DMS 273 (cell line): ENCODE results near the gene ACVR1.
A peak's percentile ranks its signal among the peaks of the same experiment; 100 is the strongest.
"Not testable (repeated sequence)": the region's sequence is repeated elsewhere in the genome, so short reads cannot be mapped to it uniquely, and the experiment has no call there.

ENCODE experiments used
- DNase-seq: peaks from one replicate; lab custom pipeline; 2025; ENCODE audit not compliant: unreplicated experiment; lab: John Stamatoyannopoulos, UW

The ACVR1 gene

DNA sequence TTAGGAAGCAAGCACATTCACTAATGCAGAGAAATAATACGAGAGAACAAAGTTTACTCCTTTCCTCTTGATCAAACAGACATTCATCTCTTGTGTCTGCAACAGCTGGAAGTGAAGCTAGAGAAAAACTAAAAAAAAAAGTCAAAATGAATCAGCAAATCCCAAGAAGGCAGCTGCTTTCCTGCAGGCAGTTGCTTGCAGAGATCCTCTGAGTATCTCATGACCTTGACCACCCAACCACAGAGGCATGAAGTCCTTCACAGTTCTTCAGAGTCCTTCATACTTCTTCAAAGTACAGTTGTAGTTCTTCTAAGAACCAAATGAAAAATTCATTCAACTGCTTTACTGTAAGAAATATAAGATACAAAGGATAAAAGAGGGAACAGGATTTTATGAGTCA, 150.3 kb downstream of the ACVR1 start:
- DNase-seq, result no peak

DNA sequence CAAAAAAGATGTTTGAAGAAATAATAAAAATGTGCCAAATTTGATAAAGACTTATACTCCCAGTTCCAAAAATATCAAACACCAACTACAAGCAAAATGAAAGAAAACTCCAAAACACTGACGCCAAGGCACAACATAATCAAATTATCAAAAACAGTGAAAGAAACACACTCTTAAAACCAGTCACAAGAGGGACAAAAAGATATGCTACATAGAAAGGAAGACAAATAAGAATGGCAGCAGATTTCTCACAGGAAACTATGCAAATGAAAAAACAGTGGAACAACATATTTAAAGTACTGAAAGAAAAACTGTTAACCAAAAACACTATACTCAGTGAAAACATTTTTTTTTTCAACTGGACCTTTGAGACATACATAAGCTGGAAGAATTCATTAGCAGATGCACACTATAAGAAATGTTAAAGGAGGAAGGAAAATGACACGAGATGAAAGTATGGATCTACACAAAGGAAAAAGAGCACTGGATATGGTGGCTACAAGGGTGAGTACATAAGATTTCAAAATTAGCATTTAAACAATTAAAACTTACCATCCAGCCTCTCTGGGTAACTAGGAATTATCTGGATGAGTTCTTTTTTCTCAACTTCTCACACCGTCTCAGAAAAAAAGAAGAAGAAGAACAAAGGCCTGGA, 153.4 kb downstream of the ACVR1 start:
- DNase-seq, result peak; percentile 38

DNA sequence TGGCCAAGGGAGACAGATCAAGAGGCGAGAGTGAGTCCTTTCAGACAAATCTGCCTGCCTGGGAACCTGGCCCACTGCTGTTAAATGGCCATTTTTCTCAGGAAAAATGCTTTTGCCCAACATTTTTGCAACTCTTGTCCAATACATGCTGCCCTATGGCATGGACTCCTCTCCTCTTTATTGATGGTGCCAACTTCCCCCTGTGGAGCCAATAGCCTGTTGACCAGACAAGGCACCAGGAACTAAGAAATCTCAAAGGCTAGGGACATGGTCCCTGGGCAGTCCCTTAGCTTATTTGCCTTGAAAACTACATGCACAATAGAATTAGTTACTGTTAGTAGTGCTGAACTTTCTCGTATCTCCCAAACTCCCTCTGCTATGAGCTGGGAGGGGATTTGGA, 155.6 kb downstream of the ACVR1 start:
- DNase-seq, result no peak

DNA sequence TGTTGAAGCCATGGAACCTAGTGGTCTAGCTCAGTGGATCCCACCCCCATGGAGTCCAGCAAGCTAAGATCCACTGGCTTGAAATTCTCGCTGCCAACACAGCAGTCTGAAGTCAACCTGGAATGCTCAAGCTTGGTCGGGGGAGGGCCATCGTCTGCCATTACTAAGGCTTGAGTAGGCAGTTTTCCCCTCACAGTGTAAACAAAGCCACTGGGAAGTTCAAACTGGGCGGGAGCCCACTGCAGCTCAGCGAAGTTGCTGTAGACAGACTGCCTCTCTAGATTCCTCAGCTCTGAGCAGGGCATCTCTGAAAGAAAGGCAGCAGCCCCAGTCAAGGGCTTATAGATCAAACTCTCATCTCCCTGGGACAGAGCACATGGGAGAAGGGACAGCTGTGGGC, 171.5 kb downstream of the ACVR1 start:
- DNase-seq, result not testable (repeated sequence)

DNA sequence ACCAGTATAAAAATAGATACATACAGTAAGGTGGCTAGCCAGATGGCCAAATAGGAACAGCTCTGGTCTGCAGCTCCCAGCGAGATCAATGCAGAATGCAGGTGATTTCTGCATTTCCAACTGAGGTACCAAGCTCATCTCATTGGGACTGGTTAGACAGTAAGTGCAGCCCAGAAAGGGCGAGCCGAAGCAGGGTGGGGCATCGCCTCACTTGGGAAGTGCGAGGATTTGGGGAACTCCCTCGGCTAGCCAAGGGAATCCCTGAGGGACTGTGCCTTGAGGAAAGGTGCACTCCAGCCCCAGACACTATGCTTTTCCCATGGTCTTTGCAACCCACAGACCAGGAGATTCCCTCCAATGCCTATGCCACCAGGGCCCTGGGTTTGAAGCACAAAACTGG, 172.0 kb downstream of the ACVR1 start:
- not testable (repeated sequence) for DNase-seq

DNA sequence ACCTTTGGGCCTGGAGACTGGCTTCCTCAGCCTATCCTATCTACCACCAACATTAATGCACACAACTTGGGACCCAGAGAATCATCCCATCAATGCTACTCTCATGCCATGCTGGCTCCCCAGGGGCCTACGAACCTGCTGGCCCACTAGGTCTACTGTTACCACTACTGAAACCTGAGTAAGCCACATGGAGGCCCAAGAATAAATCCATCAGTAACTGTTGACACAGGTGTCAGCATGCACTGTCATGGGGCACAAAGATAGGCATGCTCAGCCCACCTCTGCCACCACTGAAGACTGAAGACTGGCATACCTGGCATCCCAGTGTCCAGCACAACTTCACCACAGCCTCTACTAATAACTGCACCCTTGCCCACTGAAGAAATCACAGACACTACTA, 176.3 kb downstream of the ACVR1 start:
- no peak for DNase-seq

DNA sequence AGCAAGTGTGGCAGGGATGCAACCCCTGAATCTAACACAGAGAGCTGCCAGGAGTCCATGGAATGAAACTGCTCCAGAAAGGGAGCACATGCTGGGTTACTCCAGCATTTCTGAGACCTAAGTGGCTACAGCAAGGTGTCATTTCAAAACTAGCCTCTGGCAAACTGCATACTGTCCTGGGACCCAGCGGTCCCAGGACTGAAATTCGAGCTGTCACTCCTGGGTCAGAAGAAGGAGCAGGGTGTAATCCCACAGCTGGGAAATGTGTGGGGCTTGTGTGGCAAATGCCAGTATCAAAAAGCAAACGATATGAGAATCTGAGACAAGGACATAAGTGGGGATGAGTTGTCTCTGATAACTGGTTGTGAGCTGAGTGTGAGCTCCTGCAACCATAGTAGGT, 177.1 kb downstream of the ACVR1 start:
- DNase-seq, result no peak

DNA sequence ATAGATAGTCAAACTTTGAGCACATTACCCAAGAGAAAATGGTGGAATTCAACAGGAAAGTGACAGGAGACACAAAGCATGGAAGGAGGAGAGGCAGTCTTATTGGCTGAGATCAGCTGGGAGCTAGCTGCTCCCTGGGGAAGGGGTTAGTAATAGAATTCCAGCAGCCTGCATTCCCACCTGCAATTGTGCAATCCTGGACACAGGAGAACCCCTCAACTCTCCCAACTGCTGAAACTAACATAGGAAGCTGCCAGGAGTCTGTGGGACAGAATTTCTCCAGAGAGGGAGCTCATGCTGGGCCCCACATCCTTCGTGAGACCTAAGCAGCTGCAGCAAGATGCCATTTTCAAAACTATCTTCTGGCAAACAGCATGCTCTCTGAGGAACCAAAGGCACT, 177.7 kb downstream of the ACVR1 start:
- DNase-seq, result no peak

DNA sequence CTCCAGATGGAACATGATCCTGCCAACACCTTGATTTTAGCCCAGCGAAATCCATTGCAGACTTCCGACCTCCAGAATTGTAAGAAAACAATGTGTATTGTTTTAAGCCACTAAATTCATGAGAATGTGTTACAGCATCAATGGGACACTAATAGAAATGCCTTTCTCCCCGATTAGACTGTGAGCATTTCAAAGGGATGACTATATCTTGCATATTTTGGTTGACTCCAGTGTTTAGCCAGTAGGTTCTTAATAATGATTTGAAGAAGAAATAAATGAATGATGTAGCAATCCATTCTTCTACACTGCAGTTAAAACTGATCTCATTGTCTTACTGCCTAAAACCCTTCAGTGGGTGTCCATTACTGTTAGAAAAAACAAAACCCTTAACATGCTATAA, 180.1 kb downstream of the ACVR1 start:
- no peak for DNase-seq

DNA sequence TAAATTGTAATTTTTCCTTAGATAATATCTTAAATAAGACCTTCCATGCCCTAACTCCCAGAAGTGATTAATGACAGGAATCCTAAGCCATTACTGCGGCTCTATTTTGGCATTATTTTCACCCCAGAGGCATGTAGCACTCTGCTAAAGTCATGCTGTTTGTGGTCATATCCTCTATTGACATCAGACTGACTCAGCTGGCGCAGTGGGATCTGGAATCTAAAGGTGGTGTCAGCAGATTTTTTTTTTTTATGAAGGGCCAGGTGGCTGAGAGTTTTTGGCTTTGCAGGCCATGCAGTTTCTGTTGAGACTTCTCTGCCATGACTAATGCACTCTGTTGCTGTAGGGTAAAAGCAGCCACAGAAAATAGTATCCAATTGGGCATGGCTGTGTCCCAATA, 183.4 kb downstream of the ACVR1 start:
- no peak for DNase-seq

DNA sequence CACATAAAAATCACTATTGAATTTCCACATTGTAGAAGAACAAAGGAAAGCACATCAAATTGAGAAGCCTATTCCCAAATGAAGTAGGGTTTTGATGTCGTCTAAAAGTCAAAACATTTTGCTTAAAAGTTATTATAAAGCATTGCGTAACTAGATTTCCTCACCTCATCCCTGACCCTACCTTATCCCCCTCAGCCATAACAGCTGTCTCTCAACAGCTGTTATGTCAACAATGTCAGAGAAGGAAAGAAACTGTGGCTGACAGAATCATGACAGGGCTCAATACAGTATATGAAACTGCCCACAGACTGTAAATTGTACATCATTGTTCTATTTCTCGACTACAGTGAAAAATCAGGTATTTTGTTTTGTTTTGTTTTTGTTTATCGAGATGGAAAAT, 184.4 kb downstream of the ACVR1 start:
- peak; percentile 17 for DNase-seq

DNA sequence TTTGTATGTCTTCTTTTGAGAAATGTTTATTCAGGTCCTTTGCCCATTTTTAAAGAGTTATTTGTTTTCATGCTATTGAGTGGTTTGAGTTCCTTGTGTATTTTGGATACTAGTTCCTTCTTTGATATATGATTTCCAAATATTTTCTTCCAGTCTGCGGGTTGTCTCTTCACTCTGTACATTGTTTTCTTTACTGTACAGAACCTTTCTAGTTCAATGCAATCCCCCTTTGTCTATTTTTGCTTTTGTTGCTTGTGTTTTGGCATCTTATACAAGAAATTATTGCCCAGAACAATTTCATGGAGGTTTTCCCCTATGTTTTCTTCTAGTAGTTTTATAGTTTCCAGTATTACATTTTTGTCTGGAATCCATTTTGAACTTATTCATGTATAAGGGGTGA, 185.0 kb downstream of the ACVR1 start:
- no peak for DNase-seq
